K562 (cell line): ENCODE measurements around the gene BGN. TPM values are rescaled to one million over a fixed set of nuclear protein-coding genes. Genes with fewer than 3 reads are reported as not detected.

Source experiments
- CLOCK ChIP-seq: fragments of 250-450 bp; sonication (Bioruptor Pico); IDR thresholded peaks from 2 replicates; pipeline ENCODE4 v1.4.0; 2020; ENCODE audit warnings: mild to moderate bottlenecking, moderate library complexity, borderline replicate concordance
- CTCFL ChIP-seq: IDR thresholded peaks from 2 replicates; pipeline ENCODE4 v1.6.1; 2011; ENCODE audit warnings: borderline replicate concordance, low read depth, mild to moderate bottlenecking, moderate library complexity, low read length; ENCODE audit not compliant: insufficient read depth, poor library complexity, severe bottlenecking
- CUX1 ChIP-seq: fragments of 200-800 bp; sonication (Bioruptor generic); IDR thresholded peaks from 2 replicates; pipeline ENCODE4 v1.6.1; 2016; ENCODE audit warnings: missing genetic modification characterization, missing compliant biosample characterization
- HDAC3 ChIP-seq: fragments of 450-650 bp; IDR thresholded peaks from 2 replicates; pipeline ENCODE4 v1.6.1; 2018; ENCODE audit warnings: borderline replicate concordance, mild to moderate bottlenecking, moderate library complexity; ENCODE audit not compliant: partially characterized antibody
- HNRNPK ChIP-seq: fragments of 200-400 bp; formaldehyde crosslinking; IDR thresholded peaks from one replicate; pipeline ENCODE4 v1.6.1; 2018; ENCODE audit warnings: mild to moderate bottlenecking, low read depth, low read length; ENCODE audit not compliant: poor library complexity, severe bottlenecking
- HOXB6 ChIP-seq: fragments of 250-450 bp; sonication (Bioruptor Pico); IDR thresholded peaks from 2 replicates; pipeline ENCODE4 v1.5.1; 2022; ENCODE audit warnings: mild to moderate bottlenecking, borderline replicate concordance
- KLF16 ChIP-seq: IDR thresholded peaks from 2 replicates; pipeline ENCODE4 v1.6.1; 2016; ENCODE audit warnings: antibody characterized with exemption
- MNT ChIP-seq, 2 experiments: fragments of 450-650 bp; conservative IDR thresholded peaks; 2 replicates each; pipeline ENCODE4 v1.6.1; 2017; ENCODE audit warnings: mild to moderate bottlenecking in 2 of 2, moderate library complexity in 2 of 2
- NR3C1 ChIP-seq: sonication (generic); formaldehyde crosslinking; IDR thresholded peaks from 2 replicates; pipeline ENCODE4 v1.8.1; 2022; ENCODE audit warnings: missing genetic modification reagents
- TRIM24 ChIP-seq, 2 experiments: fragments of 450-650 bp; IDR thresholded peaks; 2 replicates each; pipeline ENCODE4 v1.6.1; 2016
- ZNF143 ChIP-seq: sonication (generic); formaldehyde crosslinking; IDR thresholded peaks from 2 replicates; pipeline ENCODE4 v1.9.0; 2022; ENCODE audit warnings: mild to moderate bottlenecking, missing genetic modification reagents
- ZNF449 ChIP-seq: fragments of 250-450 bp; sonication (Bioruptor Pico); IDR thresholded peaks from 2 replicates; pipeline ENCODE4 v1.8.0; 2022; ENCODE audit warnings: moderate library complexity, mild to moderate bottlenecking, inconsistent platforms
- polyA plus RNA-seq, 8 experiments: library from polyadenylated mRNA; depleted of rRNA in 4 of 8; stranded (reverse) in 5 of 8; unstranded in 3 of 8; fragments of >200 nt; fragmentation: Nextera tagmentation in 2 of 8; fragmentation: Illumina TruSeq in 1 of 8; extraction: Ambion mirVana in 2 of 8; extraction: Trizol in 1 of 8; gene quantifications; 2 replicates each; pipeline versions ENCODE4 v1.2.1 to v1.2.3, GENCODE V29; 2011 to 2014; ENCODE audit warnings: inconsistent platforms in 1 of 8, missing spikeins in 1 of 8
- total RNA-seq, 7 experiments: library from RNA; depleted of rRNA in 6 of 7; stranded (reverse); fragments of >200 nt in 6 of 7; fragmentation: Illumina TruSeq in 2 of 7; extraction: Trizol in 2 of 7; gene quantifications; 2 replicates each; pipeline versions ENCODE4 v1.2.1 to v1.2.3, GENCODE V29; 2011 to 2021; ENCODE audit warnings: low replicate concordance in 1 of 7

BGN gene
- total and polyA plus RNA-seq, 9 of the 15 experiments (the other 6 are each of a cell fraction or from before 2014, with no cell fraction given), result 0.11 TPM; not detected in 8

- TF ChIP-seq CUX1 (CRISPR knock-in tag) (no peak), HNRNPK (no peak), HOXB6 (CRISPR knock-in tag) (no peak), CLOCK (CRISPR knock-in tag) (no peak), ZNF449 (no peak), MNT (conservative IDR thresholded peaks at IDR 0.05) (no peak; a peak in 1 of 4 replicates), CTCFL (peak; percentile 46), KLF16 (0 out of 2 replicates have a peak, but pooled peaks have one; percentile 21), ZNF143 (CRISPR knock-in tag) (no peak), NR3C1 (no peak), TRIM24 (IDR thresholded peaks at IDR 0.05) (no peak), HDAC3 (no peak)
Observed at GRCh38 chrX:153470411-153471363, 24.1 kb upstream of the BGN start, which contains the start of gene HAUS7 (continued).
